OCI-LY3 (cell line): ENCODE measurements around the gene DSE.

Experiments
- H2AFZ ChIP-seq: fragments of 200-600, 300-600 bp; shearing (Covaris generic); 2 replicates; pipeline ENCODE4 v1.6.0; 2014; ENCODE audit warnings: antibody characterized with exemption, low read depth, low read length
- H3K27ac ChIP-seq: fragments of 200-600, 300-600 bp; sonication (generic); 2 replicates; pipeline ENCODE4 v1.5.1; 2014; ENCODE audit warnings: mild to moderate bottlenecking, low read length, moderate library complexity, mixed read lengths
- H3K27me3 ChIP-seq: fragments of 200-600, 300-600 bp; sonication (generic); 2 replicates; pipeline ENCODE4 v1.6.1; 2014; ENCODE audit warnings: low read depth, low read length, mixed read lengths
- H3K36me3 ChIP-seq: fragments of 200-600, 300-600 bp; sonication (generic); replicated peaks from 2 replicates; pipeline ENCODE3; 2014; ENCODE audit warnings: low read depth, low read length, mixed read lengths
- H3K4me1 ChIP-seq: fragments of 300-600, 200-600 bp; sonication (generic); 2 replicates; pipeline ENCODE4 v1.6.1; 2014; ENCODE audit warnings: low read length, mixed read lengths
- H3K4me2 ChIP-seq: fragments of 200-600, 300-600 bp; sonication (generic); 2 replicates; pipeline ENCODE4 v1.6.1; 2014; ENCODE audit warnings: low read length, mixed read lengths
- H3K4me3 ChIP-seq: fragments of 300-600, 200-600 bp; sonication (generic); 2 replicates; pipeline ENCODE4 v1.5.1; 2014; ENCODE audit warnings: antibody characterized with exemption, mild to moderate bottlenecking, low read length, moderate library complexity
- H3K79me2 ChIP-seq: fragments of 300-600, 200-600 bp; shearing (Covaris generic); 2 replicates; pipeline ENCODE4 v1.6.1; 2014; ENCODE audit warnings: mild to moderate bottlenecking, low read length, mixed read lengths
- H3K9ac ChIP-seq: fragments of 300-600, 200-600 bp; shearing (Covaris generic); 2 replicates; pipeline ENCODE4 v1.6.0; 2014; ENCODE audit warnings: mild to moderate bottlenecking, low read length, moderate library complexity
- H3K9me3 ChIP-seq: fragments of 200-600, 300-600 bp; shearing (Covaris generic); 2 replicates; pipeline ENCODE4 v1.6.1; 2014; ENCODE audit warnings: low read length, mixed read lengths; ENCODE audit not compliant: insufficient read depth
- H4K20me1 ChIP-seq: fragments of 200-600, 300-600 bp; sonication (generic); 2 replicates; pipeline ENCODE4 v1.6.1; 2016; ENCODE audit warnings: low read length, mixed read lengths; ENCODE audit not compliant: insufficient read depth
- CTCF ChIP-seq: fragments of 200-600, 300-600 bp; sonication (generic); IDR thresholded peaks from 2 replicates; pipeline ENCODE4 v1.5.1; 2014; ENCODE audit warnings: antibody characterized with exemption, low read length, low read depth
- EZH2phosphoT487 ChIP-seq: fragments of 200-600 bp; shearing (Covaris generic); IDR thresholded peaks from 2 replicates; pipeline ENCODE4 v1.6.1; 2018; ENCODE audit warnings: antibody characterized with exemption, mixed run types, low read depth

The DSE gene

GRCh38 chr6:116388924-116389323 lies 18.2 kb downstream of the DSE start:
- peaks cover 97% of the 10 kb centered on the region for H3K79me2 ChIP-seq
- no peaks in the 10 kb centered on the region for H3K9me3 ChIP-seq
- no peak overlapping the region for H3K4me3 ChIP-seq
- TF ChIP-seq EZH2phosphoT487 = no peak
- no peak for TF ChIP-seq CTCF
- peak overlapping the region; percentile 53 for H3K4me2 ChIP-seq
- no peaks in the 10 kb centered on the region for H3K27me3 ChIP-seq
- H3K27ac ChIP-seq = peak overlapping the region; percentile 50
- no peaks in the 10 kb centered on the region for H3K36me3 ChIP-seq
- no peak overlapping the region for H2AFZ ChIP-seq
- H3K9ac ChIP-seq = no peak overlapping the region
- H3K4me1 ChIP-seq = peaks cover 91% of the 10 kb centered on the region
- H4K20me1 ChIP-seq = peaks cover 5% of the 10 kb centered on the region; the same call in 1 of the 2 replicates

GRCh38 chr6:116389357-116389756 lies 18.6 kb downstream of the DSE start:
- peaks cover 95% of the 10 kb centered on the region for H3K4me1 ChIP-seq
- peaks cover 5% of the 10 kb centered on the region; the same call in 1 of the 2 replicates for H4K20me1 ChIP-seq
- H3K36me3 ChIP-seq = no peaks in the 10 kb centered on the region
- no peak overlapping the region for H2AFZ ChIP-seq
- peak overlapping the region; percentile 50 for H3K27ac ChIP-seq
- no peaks in the 10 kb centered on the region for H3K27me3 ChIP-seq
- peaks cover 97% of the 10 kb centered on the region for H3K79me2 ChIP-seq
- no peak overlapping the region for H3K9ac ChIP-seq
- no peak overlapping the region for H3K4me3 ChIP-seq
- H3K9me3 ChIP-seq = no peaks in the 10 kb centered on the region
- TF ChIP-seq EZH2phosphoT487 (no peak), CTCF (no peak)
- peak overlapping the region; percentile 53 for H3K4me2 ChIP-seq

GRCh38 chr6:116390581-116390980 lies 19.8 kb downstream of the DSE start:
- peak overlapping the region; percentile 93 for H3K27ac ChIP-seq
- H3K9me3 ChIP-seq = no peaks in the 10 kb centered on the region
- no peak for TF ChIP-seq CTCF
- peaks cover 99% of the 10 kb centered on the region for H3K4me1 ChIP-seq
- H3K27me3 ChIP-seq = no peaks in the 10 kb centered on the region
- peak overlapping the region; percentile 49 for H3K9ac ChIP-seq
- peak overlapping the region; percentile 65 for H3K4me3 ChIP-seq
- peaks cover 100% of the 10 kb centered on the region for H3K79me2 ChIP-seq
- peak overlapping the region; percentile 91 for H3K4me2 ChIP-seq
- peaks cover 5% of the 10 kb centered on the region for H3K36me3 ChIP-seq
- H4K20me1 ChIP-seq = no peaks in the 10 kb centered on the region; the same call in 1 of the 2 replicates
- H2AFZ ChIP-seq = no peak overlapping the region

GRCh38 chr6:116392132-116393013 lies 21.6 kb downstream of the DSE start:
- H3K36me3 ChIP-seq = peaks cover 5% of the 10 kb centered on the region
- H3K4me3 ChIP-seq = peak overlapping the region; percentile 63
- H4K20me1 ChIP-seq = no peaks in the 10 kb centered on the region
- H3K9me3 ChIP-seq = no peaks in the 10 kb centered on the region
- peak overlapping the region; percentile 91 for H3K4me2 ChIP-seq
- no peaks in the 10 kb centered on the region for H3K27me3 ChIP-seq
- peak overlapping the region; percentile 93 for H3K27ac ChIP-seq
- peaks cover 97% of the 10 kb centered on the region for H3K4me1 ChIP-seq
- peaks cover 100% of the 10 kb centered on the region for H3K79me2 ChIP-seq
- no peak overlapping the region for H2AFZ ChIP-seq
- peak overlapping the region; percentile 61 for H3K9ac ChIP-seq
- no peak for TF ChIP-seq CTCF
- no peak for TF ChIP-seq EZH2phosphoT487
